Adipocyte (in vitro differentiated cells): ENCODE measurements around the gene CDK9.

Experiments used
- DNase-seq: peaks from one replicate; pipeline ENCODE4 v3.0.0-alpha.2; 2015; ENCODE audit warnings: low read depth
- H3K27me3 ChIP-seq: replicated peaks from 2 replicates; pipeline ENCODE4 v1.7.0; 2013; ENCODE audit warnings: mild to moderate bottlenecking, low read length, moderate library complexity; ENCODE audit not compliant: control insufficient read depth, insufficient read depth
- H3K36me3 ChIP-seq: 2 replicates; pipeline ENCODE4 v1.7.0; 2013; ENCODE audit warnings: low read length, mild to moderate bottlenecking, moderate library complexity; ENCODE audit not compliant: control insufficient read depth, insufficient read depth, severe bottlenecking
- H3K4me1 ChIP-seq: 2 replicates; pipeline ENCODE4 v1.7.0; 2013; ENCODE audit warnings: mild to moderate bottlenecking, low read length, moderate library complexity; ENCODE audit not compliant: control insufficient read depth, insufficient read depth
- H3K4me3 ChIP-seq: 2 replicates; pipeline ENCODE4 v1.7.0; 2013; ENCODE audit warnings: mild to moderate bottlenecking, low read length, moderate library complexity
- H3K9ac ChIP-seq: 2 replicates; pipeline ENCODE4 v1.7.0; 2013; ENCODE audit warnings: mild to moderate bottlenecking, low read length, moderate library complexity
- H3K9me3 ChIP-seq: 2 replicates; pipeline ENCODE4 v1.7.0; 2013; ENCODE audit warnings: mild to moderate bottlenecking, low read length, moderate library complexity; ENCODE audit not compliant: control insufficient read depth

CDK9 gene

DNA sequence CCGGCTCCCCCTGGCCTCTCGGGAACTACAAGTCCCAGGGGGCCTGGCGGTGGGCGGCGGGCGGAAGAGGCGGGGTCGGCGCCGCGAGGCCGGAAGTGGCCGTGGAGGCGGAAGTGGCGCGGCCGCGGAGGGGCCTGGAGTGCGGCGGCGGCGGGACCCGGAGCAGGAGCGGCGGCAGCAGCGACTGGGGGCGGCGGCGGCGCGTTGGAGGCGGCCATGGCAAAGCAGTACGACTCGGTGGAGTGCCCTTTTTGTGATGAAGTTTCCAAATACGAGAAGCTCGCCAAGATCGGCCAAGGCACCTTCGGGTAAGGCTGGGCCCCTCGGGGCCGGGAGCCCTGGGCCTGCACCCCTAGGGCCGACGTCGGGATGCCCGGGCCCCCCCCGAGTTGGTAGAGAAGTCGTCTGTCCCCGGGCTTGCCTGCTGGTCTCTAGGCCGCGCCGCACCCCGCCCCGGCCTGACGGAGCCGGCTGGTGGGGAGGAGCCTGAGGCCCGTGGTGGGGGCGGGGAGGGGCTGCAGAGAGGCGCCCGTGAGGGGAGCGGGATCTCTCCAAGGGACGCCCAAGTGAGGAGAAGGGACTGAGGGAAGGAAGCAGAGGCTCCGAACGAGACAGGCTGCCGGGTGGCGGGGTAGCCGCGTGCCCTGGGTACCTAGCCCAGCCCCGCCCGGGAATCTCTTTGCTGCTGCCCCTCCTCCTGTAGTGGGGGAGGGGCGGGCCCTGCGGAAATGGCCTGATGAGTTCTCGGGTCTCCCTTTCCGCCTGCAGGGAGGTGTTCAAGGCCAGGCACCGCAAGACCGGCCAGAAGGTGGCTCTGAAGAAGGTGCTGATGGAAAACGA lies at the start of gene CDK9:
Gene CDK9, plus strand, starts transcription at position 102 of the 840 bp plus-strand sequence. Its CDS starts 115 bp downstream, at position 217.
- no peaks in the 10 kb centered on the region for H3K9me3 ChIP-seq
- peak within 1 kb of the TSS; percentile 91 for H3K4me3 ChIP-seq
- peaks cover 27% of the 10 kb centered on the region for H3K4me1 ChIP-seq
- peak; percentile 96 for DNase-seq
- peak within 1 kb of the TSS; percentile 99 for H3K9ac ChIP-seq
- H3K36me3 ChIP-seq: peaks cover 43% of the 10 kb centered on the region
- no peaks in the 10 kb centered on the region for H3K27me3 ChIP-seq

GRCh38 chr9:127738666-127739065 lies 47.2 kb upstream of the CDK9 start:
- no peaks in the 10 kb centered on the region for H3K9me3 ChIP-seq
- no peak overlapping the region for H3K4me3 ChIP-seq
- no peak for DNase-seq

DNA sequence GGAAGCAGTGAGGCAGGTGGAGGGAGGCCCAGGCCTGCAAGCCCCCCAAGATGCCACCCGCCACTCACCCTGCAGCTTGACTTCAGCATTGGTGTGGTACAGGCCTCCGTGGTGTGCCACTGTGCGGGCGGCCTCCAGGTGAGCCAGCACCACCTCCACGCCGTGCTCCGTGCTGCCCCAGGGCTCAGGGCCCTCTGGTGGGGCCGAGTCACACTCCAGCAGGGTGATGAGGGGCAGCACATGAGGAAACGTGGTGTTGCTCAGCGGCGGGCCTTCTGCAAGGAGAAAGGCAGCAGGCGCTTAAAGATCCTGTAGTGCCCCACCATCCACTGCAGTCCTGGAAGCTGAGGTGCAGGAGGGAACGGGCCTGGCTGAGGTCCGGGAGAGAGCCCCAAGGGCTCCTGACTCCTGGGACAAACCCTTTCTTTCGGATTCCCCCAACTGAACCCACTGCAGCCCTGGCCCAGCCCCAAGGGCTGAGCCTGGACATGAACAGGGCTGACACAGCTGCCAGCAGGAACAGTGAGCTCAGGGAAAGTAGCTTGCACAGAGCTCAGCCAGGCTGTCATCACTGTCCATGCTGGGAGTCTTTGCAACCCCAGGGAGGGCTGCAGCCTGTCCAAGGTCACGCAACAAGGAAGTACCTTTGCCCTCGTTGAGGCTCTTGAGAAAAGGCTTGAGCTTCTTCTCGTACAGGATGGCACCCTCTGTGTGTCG lies 46.1 kb upstream of the CDK9 start:
- H3K27me3 ChIP-seq: no peaks in the 10 kb centered on the region
- H3K4me1 ChIP-seq: peaks cover 24% of the 10 kb centered on the region
- peak overlapping the region; percentile 49 for H3K4me3 ChIP-seq
- peak overlapping the region; percentile 81 for H3K9ac ChIP-seq
- H3K36me3 ChIP-seq: no peaks in the 10 kb centered on the region
- DNase-seq: no peak
- no peaks in the 10 kb centered on the region for H3K9me3 ChIP-seq

More at GRCh38 chr9:127738666-127739065, 47.2 kb upstream of the CDK9 start:
- Histone ChIP-seq H3K36me3 (no peaks in the 10 kb centered on the region), H3K9ac (no peak overlapping the region), H3K4me1 (peaks cover 31% of the 10 kb centered on the region), H3K27me3 (no peaks in the 10 kb centered on the region)

DNA sequence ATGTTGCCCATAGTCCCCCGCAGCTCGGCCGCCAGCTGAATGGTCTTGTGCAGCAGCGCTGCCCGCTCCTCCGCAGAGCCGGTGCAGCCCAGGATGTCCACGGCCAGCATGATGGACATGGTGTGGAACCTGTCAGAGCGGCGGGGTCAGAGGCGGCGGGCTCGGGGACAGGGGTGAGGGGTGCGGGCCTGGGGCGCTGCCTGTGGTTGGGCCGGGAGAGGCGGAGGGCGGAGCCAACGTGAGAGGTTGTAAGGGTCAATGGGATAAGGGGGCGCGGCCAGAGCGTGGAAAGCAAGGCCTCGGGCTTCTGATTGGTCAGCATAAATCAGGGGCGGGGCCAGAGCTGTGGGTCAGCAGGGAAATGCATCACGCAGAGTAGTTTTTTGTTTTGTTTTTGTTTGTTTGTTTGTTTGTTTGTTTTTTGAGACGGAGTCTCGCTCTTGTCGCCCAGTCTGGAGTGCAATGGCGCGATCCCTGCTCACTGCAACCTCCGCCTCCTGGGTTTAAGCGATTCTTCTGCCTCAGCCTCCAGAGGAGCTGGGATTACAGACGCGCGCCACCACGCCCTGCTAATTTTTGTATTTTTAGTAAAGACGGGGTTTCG lies 43.9 kb upstream of the CDK9 start:
- no peaks in the 10 kb centered on the region for H3K27me3 ChIP-seq
- H3K4me1 ChIP-seq: peaks cover 19% of the 10 kb centered on the region
- peak; percentile 9 for DNase-seq
- no peaks in the 10 kb centered on the region for H3K9me3 ChIP-seq
- H3K9ac ChIP-seq: no peak overlapping the region
- no peaks in the 10 kb centered on the region for H3K36me3 ChIP-seq
- H3K4me3 ChIP-seq: peak overlapping the region; percentile 44

DNA sequence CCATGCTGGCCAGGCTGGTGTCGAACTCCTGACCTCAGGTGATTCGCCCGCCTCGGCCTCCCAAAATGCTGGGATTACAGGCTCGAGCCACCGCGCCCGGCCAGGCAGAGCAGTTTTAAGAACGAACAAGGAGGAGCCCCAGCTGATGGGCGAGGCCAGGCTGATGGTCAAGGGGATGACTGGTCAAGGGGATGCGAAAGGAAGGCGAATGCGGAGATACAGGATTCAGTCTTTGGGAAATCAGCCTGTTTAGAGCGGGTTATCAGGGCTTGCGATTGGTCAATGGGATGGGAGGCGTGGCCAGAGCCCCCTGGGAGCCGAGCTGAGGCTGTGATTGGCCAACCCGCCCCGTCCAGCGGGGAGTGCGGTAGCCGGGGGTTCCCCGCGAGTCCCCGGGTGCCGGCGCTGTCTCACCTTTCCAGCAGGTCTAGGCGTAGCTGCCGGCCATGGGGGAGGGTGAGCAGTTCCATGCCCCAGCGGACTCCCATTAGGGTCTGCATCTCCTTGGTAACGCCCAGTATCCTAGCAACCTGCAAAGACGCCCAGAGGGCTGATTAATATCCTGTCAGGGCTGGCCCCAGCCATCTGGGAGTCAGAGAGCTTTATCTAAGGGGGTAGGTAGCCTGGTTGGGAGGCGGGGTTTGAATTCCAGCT lies 43.3 kb upstream of the CDK9 start:
- H3K27me3 ChIP-seq: peaks cover 4% of the 10 kb centered on the region
- no peak for DNase-seq
- no peaks in the 10 kb centered on the region for H3K36me3 ChIP-seq
- peak overlapping the region; percentile 44 for H3K4me3 ChIP-seq
- no peak overlapping the region for H3K9ac ChIP-seq
- no peaks in the 10 kb centered on the region for H3K9me3 ChIP-seq
- H3K4me1 ChIP-seq: peaks cover 19% of the 10 kb centered on the region

DNA sequence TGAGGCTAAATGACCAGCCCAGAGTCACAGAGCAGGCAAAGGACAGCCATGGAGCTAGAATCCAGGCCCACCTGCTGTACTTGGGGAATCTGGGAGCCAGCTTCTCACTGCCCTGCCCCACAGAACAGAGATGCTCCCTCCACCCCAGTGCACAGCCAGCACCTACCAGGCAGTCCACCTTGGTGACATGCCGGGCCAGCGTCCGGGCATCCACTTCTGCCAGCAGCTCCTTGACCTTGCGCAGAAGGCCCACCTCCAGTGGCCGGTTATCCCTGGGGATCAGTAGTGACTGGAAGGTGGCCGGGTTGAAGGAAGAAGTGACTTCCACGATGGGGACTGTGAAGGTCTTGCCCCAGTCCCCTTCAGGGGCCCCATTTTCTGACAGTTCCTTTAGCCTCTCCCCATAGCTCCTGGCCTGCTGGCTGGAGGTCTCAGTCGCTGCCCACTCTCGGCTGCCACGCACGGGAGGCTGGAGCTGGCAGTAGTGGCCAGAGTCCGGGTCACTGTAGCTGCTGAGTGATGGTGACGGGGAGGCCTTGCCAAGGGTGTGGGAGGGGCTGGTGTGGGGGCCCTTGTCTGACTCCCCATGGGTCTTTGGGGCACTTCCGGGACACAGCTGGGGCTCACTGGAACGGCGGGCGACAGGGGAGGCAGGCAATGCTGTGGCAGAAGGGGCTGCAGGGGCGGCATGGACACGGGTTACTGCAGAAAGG lies 41.3 kb upstream of the CDK9 start:
- no peak for DNase-seq
- H3K9me3 ChIP-seq: no peaks in the 10 kb centered on the region
- H3K4me1 ChIP-seq: peaks cover 18% of the 10 kb centered on the region
- no peaks in the 10 kb centered on the region for H3K36me3 ChIP-seq
- H3K27me3 ChIP-seq: peaks cover 10% of the 10 kb centered on the region
- no peak overlapping the region for H3K9ac ChIP-seq
- no peak overlapping the region for H3K4me3 ChIP-seq

- Histone ChIP-seq H3K36me3 (no peaks in the 10 kb centered on the region), H3K4me3 (no peak overlapping the region), H3K9ac (no peak overlapping the region), H3K4me1 (peaks cover 4% of the 10 kb centered on the region), H3K9me3 (no peaks in the 10 kb centered on the region), H3K27me3 (peaks cover 22% of the 10 kb centered on the region)
- DNase-seq: no peak
These were observed 38.8 kb upstream of the CDK9 start for GRCh38 chr9:127746959-127747569.

GRCh38 chr9:127749090-127749787 lies 36.6 kb upstream of the CDK9 start:
- no peaks in the 10 kb centered on the region for H3K36me3 ChIP-seq
- no peak overlapping the region for H3K9ac ChIP-seq
- no peaks in the 10 kb centered on the region for H3K4me1 ChIP-seq
- peaks cover 44% of the 10 kb centered on the region for H3K27me3 ChIP-seq
- no peak overlapping the region for H3K4me3 ChIP-seq
- no peaks in the 10 kb centered on the region for H3K9me3 ChIP-seq
- DNase-seq: no peak

DNA sequence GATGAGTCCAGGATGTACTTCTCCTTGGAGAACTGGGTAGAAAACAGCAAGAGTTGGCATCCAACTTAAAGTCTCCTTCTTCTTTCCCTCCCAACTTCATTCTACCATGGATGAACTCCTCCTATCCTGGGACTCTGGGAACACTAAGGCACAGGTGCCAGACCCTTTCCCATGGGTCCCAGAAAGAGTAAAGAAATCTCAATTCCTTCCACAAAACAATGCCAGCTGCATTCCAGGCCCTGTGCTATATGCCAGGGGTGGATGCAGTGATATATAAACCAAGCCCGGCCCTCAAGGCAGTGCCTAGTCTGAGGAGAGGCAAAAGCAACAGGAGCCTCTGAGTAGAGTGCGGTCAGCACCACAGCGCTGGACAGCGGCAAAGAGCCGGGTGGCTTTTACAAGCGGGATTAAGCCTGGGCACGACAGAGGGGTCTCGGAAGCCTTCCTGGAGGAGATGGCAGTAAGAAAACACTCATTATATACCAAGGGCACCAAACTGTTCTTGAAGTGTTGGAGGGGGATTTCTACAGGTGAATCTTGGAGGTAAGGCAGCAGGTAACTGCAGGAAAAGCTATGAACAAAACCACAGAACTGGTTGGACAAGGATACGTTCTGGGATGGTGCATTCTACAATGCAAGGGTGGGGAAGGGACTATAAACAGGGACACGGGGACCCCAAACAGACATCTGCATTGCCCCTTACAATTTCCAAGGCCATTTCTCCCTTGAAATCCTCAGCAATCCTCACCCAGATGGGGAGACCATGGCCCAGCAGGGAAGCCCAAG lies 34.4 kb upstream of the CDK9 start:
- Histone ChIP-seq H3K27me3 (peaks cover 57% of the 10 kb centered on the region), H3K4me1 (no peaks in the 10 kb centered on the region), H3K36me3 (no peaks in the 10 kb centered on the region), H3K9ac (no peak overlapping the region), H3K4me3 (no peak overlapping the region), H3K9me3 (no peaks in the 10 kb centered on the region)
- peak; percentile 60 for DNase-seq
